Loucy (cell line): ENCODE data around the gene LMNTD1.

Source experiments
- H2AFZ ChIP-seq: fragments of 200-600 bp; sonication (generic); 2 replicates; pipeline ENCODE4 v1.6.0; 2016; ENCODE audit warnings: antibody characterized with exemption, mild to moderate bottlenecking, low read length, moderate library complexity
- H3F3A ChIP-seq: fragments of 200-600 bp; 2 replicates; pipeline ENCODE4 v1.6.0; 2016; ENCODE audit warnings: antibody characterized with exemption, low read depth, mild to moderate bottlenecking
- H3K27me3 ChIP-seq: fragments of 200-600 bp; sonication (generic); 2 replicates; pipeline ENCODE4 v1.6.1; 2014; ENCODE audit warnings: low read length, mild to moderate bottlenecking; ENCODE audit not compliant: insufficient read depth, poor library complexity, severe bottlenecking
- H3K36me3 ChIP-seq: fragments of 200-600 bp; sonication (generic); 2 replicates; pipeline ENCODE4 v1.6.1; 2016; ENCODE audit warnings: low read length; ENCODE audit not compliant: insufficient read depth
- H3K4me1 ChIP-seq: fragments of 200-600 bp; sonication (generic); 2 replicates; pipeline ENCODE4 v1.5.1; 2014; ENCODE audit warnings: low read length, mild to moderate bottlenecking; ENCODE audit not compliant: insufficient read depth, poor library complexity, severe bottlenecking
- H3K4me2 ChIP-seq: fragments of 200-600 bp; sonication (generic); 2 replicates; pipeline ENCODE4 v1.6.0; 2014; ENCODE audit warnings: antibody characterized with exemption, low read length, low read depth, mild to moderate bottlenecking; ENCODE audit not compliant: poor library complexity, severe bottlenecking
- H3K4me3 ChIP-seq: fragments of 200-600 bp; sonication (generic); 2 replicates; pipeline ENCODE4 v1.5.1; 2014; ENCODE audit warnings: low read length, mild to moderate bottlenecking, mixed read lengths; ENCODE audit not compliant: poor library complexity, severe bottlenecking
- H3K79me2 ChIP-seq: fragments of 200-600 bp; sonication (generic); 2 replicates; pipeline ENCODE4 v1.6.1; 2014; ENCODE audit warnings: low read length; ENCODE audit not compliant: insufficient read depth
- H3K9ac ChIP-seq: fragments of 200-600 bp; sonication (generic); 2 replicates; pipeline ENCODE4 v1.6.0; 2014; ENCODE audit warnings: mild to moderate bottlenecking, low read depth, low read length, moderate library complexity; ENCODE audit not compliant: poor library complexity, severe bottlenecking
- H3K9me2 ChIP-seq: fragments of 200-600 bp; sonication (generic); replicated peaks from 2 replicates; pipeline ENCODE4 v1.6.1; 2016; ENCODE audit warnings: low read depth, low read length, mixed read lengths
- H3K9me3 ChIP-seq: fragments of 200-600 bp; sonication (generic); 2 replicates; pipeline ENCODE4 v1.6.1; 2014; ENCODE audit warnings: mild to moderate bottlenecking, antibody characterized with exemption, low read length, low read depth; ENCODE audit not compliant: insufficient read depth
- H4K20me1 ChIP-seq: fragments of 200-600 bp; sonication (generic); 2 replicates; pipeline ENCODE4 v1.6.0; 2014; ENCODE audit warnings: antibody characterized with exemption, low read length, mild to moderate bottlenecking; ENCODE audit not compliant: insufficient read depth, poor library complexity, severe bottlenecking
- EZH2phosphoT487 ChIP-seq: fragments of 200-600 bp; IDR thresholded peaks from 2 replicates; pipeline ENCODE4 v1.6.1; 2018; ENCODE audit warnings: antibody characterized with exemption, mild to moderate bottlenecking, moderate library complexity, borderline replicate concordance
- TF ChIP-seq, protein P1 (sequence below): fragments of 200-600 bp; sonication (generic); conservative IDR thresholded peaks from 2 replicates; pipeline ENCODE4 v1.5.1; 2014; ENCODE audit warnings: mild to moderate bottlenecking, antibody characterized with exemption, low read length

Gene LMNTD1

DNA sequence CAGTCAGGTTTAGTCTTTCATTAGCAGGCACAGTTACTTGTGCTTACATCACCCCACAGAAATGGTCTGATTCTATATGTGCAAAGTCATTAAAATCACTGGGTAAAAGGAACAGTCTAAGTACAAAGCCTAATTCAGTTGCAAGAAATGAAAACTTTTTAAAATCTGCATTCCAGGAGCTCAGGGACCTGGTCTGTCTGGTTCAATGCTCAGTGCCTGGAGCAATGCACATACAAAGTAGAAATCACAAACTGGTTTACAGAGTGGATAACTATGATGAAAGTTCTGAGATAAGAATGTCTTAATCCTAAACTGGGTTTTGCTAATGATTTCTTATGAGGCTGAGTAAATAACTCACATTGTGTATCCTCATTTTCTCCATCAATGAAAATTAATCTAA is 28.7 kb downstream of the LMNTD1 start:
- no peaks in the 10 kb centered on the region for H3K79me2 ChIP-seq
- H3K36me3 ChIP-seq, result no peaks in the 10 kb centered on the region
- H2AFZ ChIP-seq, result no peak overlapping the region
- H3K4me2 ChIP-seq, result no peak overlapping the region
- no peak overlapping the region for H3K9ac ChIP-seq
- no peaks in the 10 kb centered on the region for H3K9me3 ChIP-seq
- no peaks in the 10 kb centered on the region for H4K20me1 ChIP-seq
- TF ChIP-seq, protein P1, sequence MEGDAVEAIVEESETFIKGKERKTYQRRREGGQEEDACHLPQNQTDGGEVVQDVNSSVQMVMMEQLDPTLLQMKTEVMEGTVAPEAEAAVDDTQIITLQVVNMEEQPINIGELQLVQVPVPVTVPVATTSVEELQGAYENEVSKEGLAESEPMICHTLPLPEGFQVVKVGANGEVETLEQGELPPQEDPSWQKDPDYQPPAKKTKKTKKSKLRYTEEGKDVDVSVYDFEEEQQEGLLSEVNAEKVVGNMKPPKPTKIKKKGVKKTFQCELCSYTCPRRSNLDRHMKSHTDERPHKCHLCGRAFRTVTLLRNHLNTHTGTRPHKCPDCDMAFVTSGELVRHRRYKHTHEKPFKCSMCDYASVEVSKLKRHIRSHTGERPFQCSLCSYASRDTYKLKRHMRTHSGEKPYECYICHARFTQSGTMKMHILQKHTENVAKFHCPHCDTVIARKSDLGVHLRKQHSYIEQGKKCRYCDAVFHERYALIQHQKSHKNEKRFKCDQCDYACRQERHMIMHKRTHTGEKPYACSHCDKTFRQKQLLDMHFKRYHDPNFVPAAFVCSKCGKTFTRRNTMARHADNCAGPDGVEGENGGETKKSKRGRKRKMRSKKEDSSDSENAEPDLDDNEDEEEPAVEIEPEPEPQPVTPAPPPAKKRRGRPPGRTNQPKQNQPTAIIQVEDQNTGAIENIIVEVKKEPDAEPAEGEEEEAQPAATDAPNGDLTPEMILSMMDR, result no peak
- TF ChIP-seq EZH2phosphoT487, result no peak
- H3F3A ChIP-seq, result no peaks in the 10 kb centered on the region
- H3K9me2 ChIP-seq, result no peaks in the 10 kb centered on the region
- no peaks in the 10 kb centered on the region for H3K27me3 ChIP-seq
- peaks cover 9% of the 10 kb centered on the region for H3K4me1 ChIP-seq
- H3K4me3 ChIP-seq, result no peak overlapping the region

DNA sequence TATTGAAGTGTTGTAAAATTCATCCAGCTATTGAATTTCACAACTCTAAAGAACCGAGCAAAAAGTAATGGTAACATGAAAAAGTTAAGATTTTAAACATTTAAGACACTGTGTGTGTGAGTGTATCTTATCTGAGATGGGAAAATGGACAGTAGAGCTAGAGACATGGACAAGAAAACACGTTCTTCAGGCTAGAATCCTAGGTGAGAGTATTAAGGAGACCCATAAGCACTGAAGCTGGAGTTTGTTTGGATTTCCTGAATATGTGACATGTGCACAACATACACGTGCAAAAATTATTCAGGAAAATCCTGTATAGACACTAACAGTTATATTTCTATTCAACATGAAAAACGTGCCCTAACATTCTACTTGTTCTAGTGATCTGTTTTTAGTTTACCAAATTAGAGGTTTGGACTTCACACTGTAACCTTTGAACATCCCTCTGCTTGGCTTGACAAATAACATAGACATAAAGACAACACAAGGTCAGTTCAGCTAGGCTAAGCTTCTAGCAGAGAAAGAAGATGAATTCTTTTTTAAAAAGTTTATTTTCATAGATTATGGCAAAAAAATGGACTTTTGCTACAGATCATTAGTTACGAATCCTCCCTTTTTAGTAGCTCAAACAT is 31.3 kb downstream of the LMNTD1 start:
- H3K4me2 ChIP-seq, result no peak overlapping the region

DNA sequence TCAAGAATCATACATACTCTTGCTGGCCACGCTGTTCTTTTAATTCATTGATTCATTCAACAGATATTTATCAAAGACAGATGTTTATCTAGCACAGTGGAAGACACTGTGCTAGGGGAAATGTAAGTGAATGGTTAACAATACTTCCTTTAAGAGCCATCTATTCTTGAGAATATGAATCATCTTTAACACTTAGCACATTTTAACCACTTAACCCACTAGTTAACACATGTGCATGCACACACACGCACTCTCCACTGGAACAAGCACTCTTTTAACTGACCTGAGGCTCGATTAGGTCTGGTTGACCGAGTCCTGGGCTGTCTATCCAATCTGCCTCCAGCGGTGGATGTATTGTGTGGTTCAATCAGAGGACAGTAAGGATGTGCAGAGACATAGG is 34.6 kb downstream of the LMNTD1 start:
- H3K9ac ChIP-seq, result no peak overlapping the region
- no peaks in the 10 kb centered on the region for H3K9me3 ChIP-seq
- no peak overlapping the region for H3K4me3 ChIP-seq
- H3K79me2 ChIP-seq, result no peaks in the 10 kb centered on the region
- H3K27me3 ChIP-seq, result no peaks in the 10 kb centered on the region
- no peaks in the 10 kb centered on the region for H3K9me2 ChIP-seq
- H3F3A ChIP-seq, result no peaks in the 10 kb centered on the region
- H4K20me1 ChIP-seq, result no peaks in the 10 kb centered on the region
- peaks cover 21% of the 10 kb centered on the region for H3K4me1 ChIP-seq
- no peak overlapping the region; the same call in 1 of the 2 replicates for H2AFZ ChIP-seq
- peak overlapping the region; percentile 31 for H3K4me2 ChIP-seq
- H3K36me3 ChIP-seq, result no peaks in the 10 kb centered on the region
- TF ChIP-seq EZH2phosphoT487, result no peak
- TF ChIP-seq, protein P1, result no peak

More for the DNA sequence above, 31.3 kb downstream of the LMNTD1 start:
- H3K9me2 ChIP-seq, result no peaks in the 10 kb centered on the region
- H2AFZ ChIP-seq, result no peak overlapping the region
- no peaks in the 10 kb centered on the region for H3K79me2 ChIP-seq
- H3K36me3 ChIP-seq, result no peaks in the 10 kb centered on the region
- peaks cover 15% of the 10 kb centered on the region for H3K4me1 ChIP-seq
- no peak overlapping the region for H3K9ac ChIP-seq
- H3K9me3 ChIP-seq, result no peaks in the 10 kb centered on the region
- no peaks in the 10 kb centered on the region for H4K20me1 ChIP-seq
- H3K4me3 ChIP-seq, result no peak overlapping the region
- no peaks in the 10 kb centered on the region for H3K27me3 ChIP-seq
- TF ChIP-seq, protein P1, result no peak
- no peaks in the 10 kb centered on the region for H3F3A ChIP-seq
